A673 (cell line): ENCODE data around the gene PHF3.

Experiments
- EZH2 ChIP-seq: fragments of 200-600 bp; sonication (generic); IDR thresholded peaks from 2 replicates; pipeline ENCODE4 v1.6.1; 2017; ENCODE audit warnings: borderline replicate concordance, low read depth, mild to moderate bottlenecking, mixed read lengths, antibody characterized with exemption, low read length; ENCODE audit not compliant: poor library complexity, severe bottlenecking
- TF ChIP-seq, protein P1 (sequence below): fragments of 300-800, 200-600 bp; sonication (generic); conservative IDR thresholded peaks from 2 replicates; pipeline ENCODE4 v1.5.1; 2017; ENCODE audit warnings: low read depth, mild to moderate bottlenecking, antibody characterized with exemption, low read length, moderate library complexity, mixed read lengths

DNA sequence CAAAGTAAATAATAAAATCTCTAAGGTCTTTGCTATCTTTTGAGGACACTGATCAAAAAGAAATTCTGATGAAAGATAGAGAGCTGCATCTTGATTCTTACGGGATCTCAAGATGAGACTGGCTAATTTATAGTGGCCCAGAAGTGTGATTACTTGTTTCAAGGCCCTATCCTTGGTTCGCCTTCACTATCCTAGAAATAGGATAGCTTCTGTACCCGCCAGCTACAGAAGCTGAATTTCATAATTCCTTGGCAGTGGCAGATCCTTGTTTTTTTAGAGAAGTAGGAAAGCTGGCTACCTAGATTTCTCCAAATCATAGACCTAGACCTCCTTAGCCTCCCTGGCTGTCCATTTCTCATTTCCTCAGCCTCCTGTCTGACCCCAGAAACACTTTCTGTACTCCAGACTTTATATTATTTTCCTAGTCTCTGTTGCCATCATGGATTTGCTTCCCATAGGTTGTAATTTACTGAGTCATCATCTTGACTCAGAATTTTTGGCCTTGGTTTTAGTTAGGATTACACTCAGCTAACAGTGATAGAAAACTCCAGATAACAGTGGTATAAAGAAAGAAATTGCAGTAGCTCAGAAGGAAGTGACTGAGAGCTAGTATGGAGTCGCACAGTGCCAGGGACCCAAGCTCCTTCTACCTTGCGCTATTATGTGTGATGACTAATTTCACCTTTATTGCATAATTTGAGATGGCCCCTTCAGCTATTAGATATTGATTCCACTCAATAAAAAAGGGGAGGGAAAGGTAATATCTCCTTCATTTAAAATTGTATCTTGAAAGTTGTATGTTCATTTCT, 27.7 kb downstream of the PHF3 start:
- TF ChIP-seq, protein P1, sequence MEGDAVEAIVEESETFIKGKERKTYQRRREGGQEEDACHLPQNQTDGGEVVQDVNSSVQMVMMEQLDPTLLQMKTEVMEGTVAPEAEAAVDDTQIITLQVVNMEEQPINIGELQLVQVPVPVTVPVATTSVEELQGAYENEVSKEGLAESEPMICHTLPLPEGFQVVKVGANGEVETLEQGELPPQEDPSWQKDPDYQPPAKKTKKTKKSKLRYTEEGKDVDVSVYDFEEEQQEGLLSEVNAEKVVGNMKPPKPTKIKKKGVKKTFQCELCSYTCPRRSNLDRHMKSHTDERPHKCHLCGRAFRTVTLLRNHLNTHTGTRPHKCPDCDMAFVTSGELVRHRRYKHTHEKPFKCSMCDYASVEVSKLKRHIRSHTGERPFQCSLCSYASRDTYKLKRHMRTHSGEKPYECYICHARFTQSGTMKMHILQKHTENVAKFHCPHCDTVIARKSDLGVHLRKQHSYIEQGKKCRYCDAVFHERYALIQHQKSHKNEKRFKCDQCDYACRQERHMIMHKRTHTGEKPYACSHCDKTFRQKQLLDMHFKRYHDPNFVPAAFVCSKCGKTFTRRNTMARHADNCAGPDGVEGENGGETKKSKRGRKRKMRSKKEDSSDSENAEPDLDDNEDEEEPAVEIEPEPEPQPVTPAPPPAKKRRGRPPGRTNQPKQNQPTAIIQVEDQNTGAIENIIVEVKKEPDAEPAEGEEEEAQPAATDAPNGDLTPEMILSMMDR: no peak
- no peak for TF ChIP-seq EZH2
